PC-3 (cell line): ENCODE data around the gene CASTOR1. TPM values are rescaled to one million over a fixed set of nuclear protein-coding genes. Genes with fewer than 3 reads are reported as not detected.

Source experiments
- ATAC-seq: fragments of 200-7000 bp; cut with Tn5 transposase; 2 replicates; pipeline ENCODE4 v1.9.1; 2020; ENCODE audit warnings: mild to moderate bottlenecking, moderate library complexity
- BruUV-seq: library from RNA; stranded (reverse); fragments of 400-500 nt; replicated peaks from 2 replicates; lab custom pipeline; 2021; lab: Mats Ljungman, UMichigan
- CTCF ChIA-PET: fragments of 300-600 bp; sonication (Branson Sonifier 250); formaldehyde crosslinking; loops from one replicate; lab custom pipeline; 2022; ENCODE audit warnings: antibody characterized with exemption; lab: Charles Lee
- POLR2A ChIA-PET: fragments of 300-600 bp; sonication (Branson Sonifier 250); formaldehyde crosslinking; loops from one replicate; lab custom pipeline; 2022; ENCODE audit warnings: antibody characterized with exemption; ENCODE audit not compliant: unreplicated experiment; lab: Charles Lee
- DNase-seq: peaks from one replicate; pipeline ENCODE4 v3.0.0-alpha.2; 2015
- H2AFZ ChIP-seq: fragments of 300-600 bp; sonication (generic); 2 replicates; pipeline ENCODE4 v1.6.0; 2016; ENCODE audit warnings: antibody characterized with exemption, low read length
- H3F3A ChIP-seq: fragments of 300-600 bp; sonication (generic); one replicate; pipeline ENCODE4 v1.6.0; 2017; ENCODE audit warnings: antibody characterized with exemption, low read length, control low read depth, mild to moderate bottlenecking; ENCODE audit not compliant: unreplicated experiment
- H3K27ac ChIP-seq: fragments of 300-600 bp; sonication (generic); 2 replicates; pipeline ENCODE4 v1.5.1; 2016; ENCODE audit warnings: mild to moderate bottlenecking, low read length
- H3K27me3 ChIP-seq: fragments of 300-600 bp; sonication (generic); 2 replicates; pipeline ENCODE4 v1.6.1; 2016; ENCODE audit warnings: low read length, mixed read lengths
- H3K36me3 ChIP-seq: fragments of 300-600 bp; sonication (generic); 2 replicates; pipeline ENCODE4 v1.6.1; 2016; ENCODE audit warnings: low read depth, mixed run types, low read length, mixed read lengths
- H3K4me1 ChIP-seq: fragments of 300-600 bp; sonication (generic); 2 replicates; pipeline ENCODE4 v1.5.1; 2016; ENCODE audit warnings: low read length; ENCODE audit not compliant: insufficient read depth
- H3K4me2 ChIP-seq: fragments of 300-600 bp; sonication (generic); 2 replicates; pipeline ENCODE4 v1.6.0; 2016; ENCODE audit warnings: low read length
- H3K4me3 ChIP-seq: fragments of 300-600 bp; sonication (generic); 2 replicates; pipeline ENCODE4 v1.5.1; 2016; ENCODE audit warnings: mild to moderate bottlenecking, low read length, mixed read lengths
- H3K79me2 ChIP-seq: fragments of 300-600 bp; sonication (generic); 2 replicates; pipeline ENCODE4 v1.6.1; 2017; ENCODE audit warnings: low read length, mixed read lengths
- H3K9ac ChIP-seq: fragments of 300-600 bp; sonication (generic); 2 replicates; pipeline ENCODE4 v1.6.0; 2016; ENCODE audit warnings: mild to moderate bottlenecking, low read length
- H3K9me2 ChIP-seq: fragments of 300-600 bp; sonication (generic); replicated peaks from 2 replicates; pipeline ENCODE4 v1.6.1; 2016; ENCODE audit warnings: mixed run types, low read length, mixed read lengths
- H3K9me3 ChIP-seq: fragments of 300-600 bp; sonication (generic); 2 replicates; pipeline ENCODE4 v1.6.1; 2016; ENCODE audit warnings: low read length, mixed read lengths
- H4K20me1 ChIP-seq: fragments of 300-600 bp; sonication (generic); 2 replicates; pipeline ENCODE4 v1.6.1; 2016; ENCODE audit warnings: low read length, mixed read lengths
- EZH2 ChIP-seq: fragments of 300-600 bp; sonication (generic); IDR thresholded peaks from one replicate; pipeline ENCODE4 v1.6.1; 2017; ENCODE audit warnings: antibody characterized with exemption, mild to moderate bottlenecking, low read length; ENCODE audit not compliant: unreplicated experiment
- EZH2phosphoT487 ChIP-seq: fragments of 300-600 bp; sonication (generic); IDR thresholded peaks from 2 replicates; pipeline ENCODE4 v1.6.1; 2018; ENCODE audit warnings: mild to moderate bottlenecking, antibody characterized with exemption, low read length, borderline replicate concordance
- intact Hi-C: fragments of 100-400 bp; cut with micrococcal nuclease; formaldehyde crosslinking; loops from 2 replicates; pipeline ENCODE4 v1.9.0; 2023
- total RNA-seq: library from RNA; depleted of rRNA; stranded (reverse); fragments of >200 nt; gene quantifications from 2 replicates; pipeline ENCODE4 v1.2.3, GENCODE V29; 2014
- TF ChIP-seq, protein P1 (sequence below): fragments of 300-600 bp; sonication (generic); conservative IDR thresholded peaks from 2 replicates; pipeline ENCODE4 v1.5.1; 2017; ENCODE audit warnings: antibody characterized with exemption, low read depth, mild to moderate bottlenecking, low read length

Gene CASTOR1
- total RNA-seq, 1 experiment from 2014 or later: 4.2 TPM

GRCh38 chr22:30296833-30297232 is 7.5 kb upstream of the CASTOR1 start:
- ChIA-PET CTCF (no interaction called here), POLR2A (no interaction called here)
- Histone ChIP-seq H3F3A (no peaks in the 10 kb centered on the region), H3K9me2 (no peaks in the 10 kb centered on the region), H2AFZ (no peak overlapping the region), H3K4me3 (no peak overlapping the region), H4K20me1 (no peaks in the 10 kb centered on the region), H3K9ac (no peak overlapping the region), H3K4me1 (peaks cover 25% of the 10 kb centered on the region), H3K79me2 (peaks cover 6% of the 10 kb centered on the region; the same call in 1 of the 2 replicates), H3K27ac (no peak overlapping the region), H3K27me3 (no peaks in the 10 kb centered on the region), H3K36me3 (peaks cover 6% of the 10 kb centered on the region; the same call in 1 of the 2 replicates), H3K4me2 (no peak overlapping the region), H3K9me3 (no peaks in the 10 kb centered on the region)
- intact Hi-C loops: no loop called here
- DNase-seq (no peak), ATAC-seq (no peak)
- no TSS peak for BruUV-seq
- TF ChIP-seq EZH2: no peak
- TF ChIP-seq EZH2phosphoT487: no peak
- TF ChIP-seq, protein P1, sequence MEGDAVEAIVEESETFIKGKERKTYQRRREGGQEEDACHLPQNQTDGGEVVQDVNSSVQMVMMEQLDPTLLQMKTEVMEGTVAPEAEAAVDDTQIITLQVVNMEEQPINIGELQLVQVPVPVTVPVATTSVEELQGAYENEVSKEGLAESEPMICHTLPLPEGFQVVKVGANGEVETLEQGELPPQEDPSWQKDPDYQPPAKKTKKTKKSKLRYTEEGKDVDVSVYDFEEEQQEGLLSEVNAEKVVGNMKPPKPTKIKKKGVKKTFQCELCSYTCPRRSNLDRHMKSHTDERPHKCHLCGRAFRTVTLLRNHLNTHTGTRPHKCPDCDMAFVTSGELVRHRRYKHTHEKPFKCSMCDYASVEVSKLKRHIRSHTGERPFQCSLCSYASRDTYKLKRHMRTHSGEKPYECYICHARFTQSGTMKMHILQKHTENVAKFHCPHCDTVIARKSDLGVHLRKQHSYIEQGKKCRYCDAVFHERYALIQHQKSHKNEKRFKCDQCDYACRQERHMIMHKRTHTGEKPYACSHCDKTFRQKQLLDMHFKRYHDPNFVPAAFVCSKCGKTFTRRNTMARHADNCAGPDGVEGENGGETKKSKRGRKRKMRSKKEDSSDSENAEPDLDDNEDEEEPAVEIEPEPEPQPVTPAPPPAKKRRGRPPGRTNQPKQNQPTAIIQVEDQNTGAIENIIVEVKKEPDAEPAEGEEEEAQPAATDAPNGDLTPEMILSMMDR: no peak

DNA sequence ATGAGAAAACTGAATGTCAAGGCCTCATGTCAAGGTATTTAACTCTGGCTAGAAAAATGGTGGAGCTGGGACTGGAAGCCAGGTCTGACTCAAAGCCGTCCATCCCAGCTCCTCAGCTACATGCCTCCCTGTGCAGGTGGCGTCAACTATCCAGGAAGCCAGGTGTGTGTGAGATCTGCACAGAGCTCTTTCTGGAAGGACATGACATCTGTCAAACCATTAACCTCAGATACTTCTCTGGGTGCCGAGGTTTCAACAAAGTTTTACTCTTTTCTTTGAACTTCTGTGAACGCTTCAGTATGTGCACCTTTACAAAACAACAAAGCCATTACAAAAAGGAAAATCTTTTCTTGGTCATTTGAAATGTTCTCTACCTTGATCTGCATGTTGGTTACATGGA is 7.0 kb upstream of the CASTOR1 start:
- Histone ChIP-seq H3F3A (no peaks in the 10 kb centered on the region), H3K27ac (no peak overlapping the region), H3K79me2 (peaks cover 4% of the 10 kb centered on the region; the same call in 1 of the 2 replicates), H3K9me2 (no peaks in the 10 kb centered on the region), H3K9ac (no peak overlapping the region), H2AFZ (no peak overlapping the region), H3K36me3 (peaks cover 4% of the 10 kb centered on the region; the same call in 1 of the 2 replicates), H3K27me3 (no peaks in the 10 kb centered on the region), H3K4me2 (no peak overlapping the region), H3K4me1 (peaks cover 22% of the 10 kb centered on the region), H3K9me3 (no peaks in the 10 kb centered on the region), H4K20me1 (no peaks in the 10 kb centered on the region), H3K4me3 (no peak overlapping the region)
- POLR2A ChIA-PET: interaction anchor here (0.6 kb wide), 1 partner anchor 9 kb away, joined by 3 read pairs; no protein-coding TSS in a partner anchor
- BruUV-seq: no TSS peak
- ATAC-seq (no peak), DNase-seq (no peak)
- intact Hi-C loops: no loop called here
- TF ChIP-seq EZH2 (no peak), EZH2phosphoT487 (no peak)
- TF ChIP-seq, protein P1: no peak
- CTCF ChIA-PET: no interaction called here

- no peaks in the 10 kb centered on the region for H4K20me1 ChIP-seq
Measured at GRCh38 chr22:30295576-30295975, 6.3 kb upstream of the CASTOR1 start.

More at GRCh38 chr22:30295576-30295975, 6.3 kb upstream of the CASTOR1 start:
- no peak overlapping the region for H3K27ac ChIP-seq
- POLR2A ChIA-PET: interaction anchor here (0.6 kb wide), 1 partner anchor 8 kb away, joined by 3 read pairs; no protein-coding TSS in a partner anchor
- H3K9me2 ChIP-seq: no peaks in the 10 kb centered on the region
- ATAC-seq (no peak), DNase-seq (no peak)
- H3K36me3 ChIP-seq: peaks cover 3% of the 10 kb centered on the region; the same call in 1 of the 2 replicates
- no peaks in the 10 kb centered on the region for H3K9me3 ChIP-seq
- H3K79me2 ChIP-seq: no peaks in the 10 kb centered on the region
- no peak overlapping the region for H3K9ac ChIP-seq
- peaks cover 26% of the 10 kb centered on the region for H3K4me1 ChIP-seq
- CTCF ChIA-PET: no interaction called here
- H3K4me3 ChIP-seq: no peak overlapping the region
- H3F3A ChIP-seq: no peaks in the 10 kb centered on the region
- intact Hi-C loops: no loop called here
- TF ChIP-seq EZH2 (no peak), EZH2phosphoT487 (no peak)
- TF ChIP-seq, protein P1: no peak
- no peak overlapping the region for H2AFZ ChIP-seq
- H3K27me3 ChIP-seq: no peaks in the 10 kb centered on the region
- H3K4me2 ChIP-seq: no peak overlapping the region
- BruUV-seq: no TSS peak
